ENCODE measurements around the gene ARHGAP22. TPM values are rescaled to one million over a fixed set of nuclear protein-coding genes. Genes with fewer than 3 reads are reported as not detected.

ARHGAP22 gene
- total and polyA plus RNA-seq, 11 donors = 1.1 to 9.5 (median 2.8) TPM

- intact Hi-C loops (cut with DNase I) = no loop called here
- Histone ChIP-seq H3K27me3 (peaks cover 0 to 8% (median 0%) of the 10 kb centered on the region in 9 donors), H3K4me3 (no peak overlapping the region), H3K9me3 (no peaks in the 10 kb centered on the region), H3K27ac (no peak overlapping the region), H3K36me3 (no peaks in the 10 kb centered on the region), H3K4me1 (peaks cover 0 to 15% (median 0%) of the 10 kb centered on the region in 12 donors)
- 48 to 77% (median 71%) methylated on average over 2 of the region's 2 CpGs for WGBS, 4 donors
- no peak for TF ChIP-seq CTCF (IDR thresholded peaks at IDR 0.05)
- TF ChIP-seq POLR2A (IDR thresholded peaks at IDR 0.05) = no peak
- no peak for DNase-seq
- no peak for ATAC-seq
Observed at GRCh38 chr10:48529331-48529730, 75.5 kb downstream of the ARHGAP22 start.

GRCh38 chr10:48527756-48528155, 77.1 kb downstream of the ARHGAP22 start:
- Histone ChIP-seq H3K27ac (no peak overlapping the region), H3K36me3 (no peaks in the 10 kb centered on the region), H3K27me3 (peaks cover 0 to 23% (median 0%) of the 10 kb centered on the region in 9 donors), H3K4me1 (peaks cover 0 to 21% (median 10%) of the 10 kb centered on the region in 12 donors), H3K4me3 (no peak overlapping the region), H3K9me3 (no peaks in the 10 kb centered on the region)
- DNase-seq (no peak), ATAC-seq (no peak)
- 89 to 100% (median 100%) methylated on average over 1 of the region's 1 CpG for WGBS, 4 donors
- intact Hi-C loops (cut with DNase I) = no loop called here
- TF ChIP-seq CTCF (IDR thresholded peaks at IDR 0.05) (no peak), POLR2A (IDR thresholded peaks at IDR 0.05) (no peak)

- Histone ChIP-seq H3K27me3 (peaks cover 0 to 25% (median 0%) of the 10 kb centered on the region in 9 donors), H3K4me1 (peaks cover 0 to 21% (median 11%) of the 10 kb centered on the region in 12 donors), H3K4me3 (no peak overlapping the region), H3K9me3 (no peaks in the 10 kb centered on the region), H3K36me3 (no peaks in the 10 kb centered on the region), H3K27ac (peak overlapping the region in 6 of 12 donors; percentile 1 to 49 (median 14))
- intact Hi-C loops (cut with DNase I) = no loop called here
- 79 to 89% (median 84%) methylated on average over 2 of the region's 2 CpGs for WGBS, 4 donors
- ATAC-seq (no peak), DNase-seq (no peak)
- TF ChIP-seq POLR2A (IDR thresholded peaks at IDR 0.05) (no peak), CTCF (IDR thresholded peaks at IDR 0.05) (no peak)
Observed at GRCh38 chr10:48526846-48527505, 77.9 kb downstream of the ARHGAP22 start.

GRCh38 chr10:48526011-48526821, 78.7 kb downstream of the ARHGAP22 start:
- intact Hi-C loops (cut with DNase I) = no loop called here
- peaks cover 0 to 21% (median 11%) of the 10 kb centered on the region in 12 donors for H3K4me1 ChIP-seq
- H3K27ac ChIP-seq = peak overlapping the region in 6 of 12 donors; percentile 1 to 49 (median 14)
- DNase-seq (no peak), ATAC-seq (no peak)
- H3K36me3 ChIP-seq = no peaks in the 10 kb centered on the region
- H3K9me3 ChIP-seq = no peaks in the 10 kb centered on the region
- peaks cover 0 to 25% (median 0%) of the 10 kb centered on the region in 9 donors for H3K27me3 ChIP-seq
- H3K4me3 ChIP-seq = no peak overlapping the region
- 32 to 46% (median 38%) methylated on average over 14 of the region's 14 CpGs for WGBS, 4 donors
- TF ChIP-seq CTCF (IDR thresholded peaks at IDR 0.05) (no peak), POLR2A (IDR thresholded peaks at IDR 0.05) (no peak)

Data from heart left ventricle (tissue), 16 donors.